GM12872 (cell line): ENCODE measurements around the gene ABRACL.

Source experiments
- TF ChIP-seq, protein P1 (sequence below): IDR thresholded peaks from 3 replicates; pipeline ENCODE4 v1.5.1; 2011; ENCODE audit warnings: low read depth, mild to moderate bottlenecking, low read length, moderate library complexity; ENCODE audit not compliant: insufficient read depth

Gene ABRACL

GRCh38 chr6:139014945-139015344 is 13.6 kb upstream of the ABRACL start:
- TF ChIP-seq, protein P1, sequence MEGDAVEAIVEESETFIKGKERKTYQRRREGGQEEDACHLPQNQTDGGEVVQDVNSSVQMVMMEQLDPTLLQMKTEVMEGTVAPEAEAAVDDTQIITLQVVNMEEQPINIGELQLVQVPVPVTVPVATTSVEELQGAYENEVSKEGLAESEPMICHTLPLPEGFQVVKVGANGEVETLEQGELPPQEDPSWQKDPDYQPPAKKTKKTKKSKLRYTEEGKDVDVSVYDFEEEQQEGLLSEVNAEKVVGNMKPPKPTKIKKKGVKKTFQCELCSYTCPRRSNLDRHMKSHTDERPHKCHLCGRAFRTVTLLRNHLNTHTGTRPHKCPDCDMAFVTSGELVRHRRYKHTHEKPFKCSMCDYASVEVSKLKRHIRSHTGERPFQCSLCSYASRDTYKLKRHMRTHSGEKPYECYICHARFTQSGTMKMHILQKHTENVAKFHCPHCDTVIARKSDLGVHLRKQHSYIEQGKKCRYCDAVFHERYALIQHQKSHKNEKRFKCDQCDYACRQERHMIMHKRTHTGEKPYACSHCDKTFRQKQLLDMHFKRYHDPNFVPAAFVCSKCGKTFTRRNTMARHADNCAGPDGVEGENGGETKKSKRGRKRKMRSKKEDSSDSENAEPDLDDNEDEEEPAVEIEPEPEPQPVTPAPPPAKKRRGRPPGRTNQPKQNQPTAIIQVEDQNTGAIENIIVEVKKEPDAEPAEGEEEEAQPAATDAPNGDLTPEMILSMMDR = no peak

- TF ChIP-seq, protein P1 = no peak
These were observed 12.0 kb upstream of the ABRACL start for GRCh38 chr6:139016337-139017213.

GRCh38 chr6:139017227-139017626 is 11.3 kb upstream of the ABRACL start:
- TF ChIP-seq, protein P1 = no peak

DNA sequence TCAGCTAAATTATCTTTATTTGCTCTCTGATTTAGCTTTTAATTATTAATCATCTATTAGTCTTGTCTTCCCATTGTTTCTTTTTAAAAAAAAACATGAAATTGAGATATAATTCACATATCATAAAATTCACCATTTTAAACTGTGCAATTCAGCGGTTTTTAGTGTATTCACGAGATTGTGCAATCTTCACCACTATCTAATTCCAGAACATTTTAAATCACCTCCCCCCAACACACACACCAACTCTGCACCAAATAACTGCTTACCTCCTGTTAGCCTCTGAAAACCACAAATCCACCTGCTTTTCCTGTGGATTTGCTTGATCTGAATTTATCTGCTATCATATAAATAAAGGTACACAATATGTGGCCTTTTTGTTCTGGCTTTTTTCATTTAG is 8.8 kb upstream of the ABRACL start:
- TF ChIP-seq, protein P1 = no peak

GRCh38 chr6:139020689-139021088 is 7.9 kb upstream of the ABRACL start:
- TF ChIP-seq, protein P1 = no peak

DNA sequence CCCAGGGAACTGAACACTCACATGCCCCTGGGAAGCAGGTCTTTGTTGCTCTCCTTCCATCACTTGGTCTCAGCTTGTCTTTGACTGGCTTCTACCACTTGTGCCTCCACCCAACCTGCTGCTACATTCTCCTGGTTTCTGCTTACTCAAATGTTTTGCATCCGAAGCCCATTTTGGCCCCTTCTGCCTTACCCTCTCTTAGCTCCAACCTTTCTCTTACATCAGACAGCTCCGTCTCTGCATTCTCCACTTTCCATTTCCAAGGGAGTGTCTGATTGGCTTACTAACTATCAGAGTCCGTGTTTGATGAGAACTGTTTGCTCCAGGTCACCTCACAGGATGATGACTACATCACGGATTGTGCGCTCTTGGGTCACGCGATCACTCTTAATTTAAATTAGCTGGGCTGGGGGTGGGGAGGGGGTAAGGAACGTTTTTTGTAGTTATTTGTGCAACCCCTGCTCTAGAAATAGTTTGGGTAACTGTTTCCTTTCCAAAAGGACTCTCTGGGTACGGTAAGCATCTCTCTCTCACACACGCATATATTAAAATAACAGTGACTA is 844 bp upstream of the ABRACL start:
- TF ChIP-seq, protein P1 = no peak

GRCh38 chr6:139028215-139028657 is 309 bp upstream of the ABRACL start:
- TF ChIP-seq, protein P1 = no peak
